ENCODE measurements around the gene CUL4A. TPM values are rescaled to one million over a fixed set of nuclear protein-coding genes. Genes with fewer than 3 reads are reported as not detected.

The CUL4A gene
- total and polyA plus RNA-seq, 2 donors (not counting 1 experiment from before 2014, with no cell fraction given) = 37.5 to 80.4 TPM

DNA sequence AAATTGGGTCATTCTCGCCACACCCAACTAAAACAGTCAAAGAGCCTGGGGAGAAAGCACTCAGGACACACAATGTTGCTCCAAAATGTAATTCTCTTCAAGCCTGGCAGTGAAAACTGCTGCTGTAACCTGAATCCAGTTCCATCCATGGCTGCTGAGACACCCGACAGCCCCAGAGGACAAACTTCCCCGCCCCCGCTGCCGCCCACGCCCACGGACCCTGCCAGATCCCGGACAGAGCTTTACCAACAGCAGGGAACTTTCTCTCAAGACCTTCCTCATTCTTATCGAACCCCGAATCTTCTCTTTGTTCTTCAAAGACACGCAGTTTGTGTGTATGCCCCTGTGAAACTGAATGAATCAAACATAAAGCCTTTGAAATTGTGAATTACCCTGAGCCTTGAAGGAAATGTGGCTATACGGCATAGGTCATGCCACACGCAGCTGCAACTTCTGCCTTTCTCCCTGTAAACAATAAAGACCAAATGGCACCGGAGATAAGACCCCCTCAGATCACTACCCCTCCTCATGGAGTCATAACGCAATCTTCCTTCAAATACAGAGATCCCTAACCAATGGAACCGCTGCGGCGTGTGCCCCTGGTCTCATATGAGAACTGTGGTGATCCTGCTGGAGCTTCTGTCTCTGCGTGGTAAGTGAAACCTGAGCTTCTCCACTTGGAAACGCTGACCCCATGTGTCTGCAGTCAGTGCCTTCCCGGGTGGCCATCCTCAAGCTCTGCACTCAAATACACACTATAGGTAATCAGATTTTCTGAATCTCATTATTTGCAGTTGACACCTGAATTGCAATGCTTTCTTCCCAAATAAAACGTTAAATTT, 82.8 kb downstream of the CUL4A start:
- Mint-ChIP-seq H3K27me3 (peaks cover 42% of the 10 kb centered on the region), H3K4me3 (peak overlapping the region; percentile 55), H3K27ac (no peak overlapping the region), H3K9me3 (ENCODE audit: insufficient read depth) (peaks cover 4% of the 10 kb centered on the region), H3K4me1 (peaks cover 20% of the 10 kb centered on the region)
- H4K20me1 ChIP-seq (ENCODE audit: control insufficient read depth, insufficient read depth, low read length, poor library complexity, severe bottlenecking) = no peaks in the 10 kb centered on the region
- H3K4me3 ChIP-seq (ENCODE audit: control extremely low read depth in 1 of 5, extremely low read depth in 1 of 5, insufficient read depth in 1 of 5, low read depth in 2 of 5, low read length in 4 of 5) = peak overlapping the region in 3 of 5 experiments; percentile 2 to 23 (median 20)
- DNase-seq (peak; percentile 19), ATAC-seq (ENCODE audit: low read depth) (no peak)
- 6% methylated on average over 15 of the region's 22 CpGs for WGBS (ENCODE audit: insufficient coverage)
- no peak overlapping the region for H3K27ac ChIP-seq (ENCODE audit: low read length in 2 of 2)
- H2AFZ ChIP-seq (ENCODE audit: insufficient read depth, low read depth, low read length, poor library complexity, severe bottlenecking) = peak overlapping the region; percentile 72
- H3K36me3 ChIP-seq (replicated peaks in 1 of 2; ENCODE audit: control extremely low read depth in 1 of 2, control insufficient read depth in 1 of 2, extremely low read depth in 1 of 2, insufficient read depth in 2 of 2, low read length in 1 of 2) = no peaks in the 10 kb centered on the region
- peaks cover 7 to 15% of the 10 kb centered on the region in 2 donors for H3K4me1 ChIP-seq (ENCODE audit: control insufficient read depth in 2 of 2, insufficient read depth in 2 of 2, low read length in 2 of 2)
- POLR2A ChIA-PET = no interaction called here
- TF ChIP-seq EZH2 (IDR thresholded peaks at IDR 0.05; ENCODE audit: borderline replicate concordance, insufficient read depth, low read depth, low read length, poor library complexity, severe bottlenecking) = no peak
- TF ChIP-seq, protein P1, sequence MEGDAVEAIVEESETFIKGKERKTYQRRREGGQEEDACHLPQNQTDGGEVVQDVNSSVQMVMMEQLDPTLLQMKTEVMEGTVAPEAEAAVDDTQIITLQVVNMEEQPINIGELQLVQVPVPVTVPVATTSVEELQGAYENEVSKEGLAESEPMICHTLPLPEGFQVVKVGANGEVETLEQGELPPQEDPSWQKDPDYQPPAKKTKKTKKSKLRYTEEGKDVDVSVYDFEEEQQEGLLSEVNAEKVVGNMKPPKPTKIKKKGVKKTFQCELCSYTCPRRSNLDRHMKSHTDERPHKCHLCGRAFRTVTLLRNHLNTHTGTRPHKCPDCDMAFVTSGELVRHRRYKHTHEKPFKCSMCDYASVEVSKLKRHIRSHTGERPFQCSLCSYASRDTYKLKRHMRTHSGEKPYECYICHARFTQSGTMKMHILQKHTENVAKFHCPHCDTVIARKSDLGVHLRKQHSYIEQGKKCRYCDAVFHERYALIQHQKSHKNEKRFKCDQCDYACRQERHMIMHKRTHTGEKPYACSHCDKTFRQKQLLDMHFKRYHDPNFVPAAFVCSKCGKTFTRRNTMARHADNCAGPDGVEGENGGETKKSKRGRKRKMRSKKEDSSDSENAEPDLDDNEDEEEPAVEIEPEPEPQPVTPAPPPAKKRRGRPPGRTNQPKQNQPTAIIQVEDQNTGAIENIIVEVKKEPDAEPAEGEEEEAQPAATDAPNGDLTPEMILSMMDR (IDR thresholded peaks at IDR 0.05) = no peak
- intact Hi-C loops (cut with micrococcal nuclease) = no loop called here
- H3K27me3 ChIP-seq (replicated peaks in 1 of 4; ENCODE audit: control extremely low read depth in 1 of 4, control insufficient read depth in 3 of 4, insufficient read depth in 4 of 4, low read length in 3 of 4) = peaks cover 0 to 43% (median 9%) of the 10 kb centered on the region in 4 experiments
- no peaks in the 10 kb centered on the region for H3K79me2 ChIP-seq (ENCODE audit: control insufficient read depth, insufficient read depth, low read length)
- H3K9ac ChIP-seq (ENCODE audit: low read length) = peak overlapping the region; percentile 44
- peaks cover 0 to 17% (median 0%) of the 10 kb centered on the region in 3 donors for H3K9me3 ChIP-seq (ENCODE audit: control extremely low read depth in 1 of 3, control insufficient read depth in 2 of 3, insufficient read depth in 1 of 3, low read length in 2 of 3)
- peak overlapping the region; percentile 72 for H3K4me2 ChIP-seq (replicated peaks; ENCODE audit: low read depth, low read length, poor library complexity, severe bottlenecking)
- CTCF ChIA-PET = no interaction called here

DNA sequence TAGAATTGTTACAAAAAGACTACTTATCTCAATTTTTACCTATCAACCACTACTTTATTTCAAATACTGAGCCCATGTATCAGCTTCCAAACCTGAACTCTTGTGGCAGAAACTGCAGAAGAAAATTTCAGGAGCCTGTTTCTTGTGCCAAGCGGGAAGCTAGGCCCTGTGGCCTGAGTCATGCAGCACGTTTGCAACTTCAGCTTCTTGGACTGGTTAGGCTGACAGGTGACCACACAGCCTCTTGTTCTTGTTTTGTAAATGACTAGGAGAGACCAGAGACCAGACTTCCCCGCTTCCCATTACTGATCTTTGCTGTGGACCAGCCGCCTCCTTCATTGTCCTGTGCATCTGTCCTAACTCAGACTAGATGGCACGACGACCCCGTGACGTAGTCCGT, 84.3 kb downstream of the CUL4A start:
- POLR2A ChIA-PET = no interaction called here
- ATAC-seq (ENCODE audit: low read depth) = no peak
- intact Hi-C loops (cut with micrococcal nuclease) = no loop called here

More for the DNA sequence above, 84.3 kb downstream of the CUL4A start:
- Histone ChIP-seq H4K20me1 (ENCODE audit: control insufficient read depth, insufficient read depth, low read length, poor library complexity, severe bottlenecking) (peaks cover 10% of the 10 kb centered on the region), H3K4me1 (ENCODE audit: control insufficient read depth in 2 of 2, insufficient read depth in 2 of 2, low read length in 2 of 2) (peaks cover 17 to 27% of the 10 kb centered on the region in 2 donors), H3K36me3 (replicated peaks in 1 of 2; ENCODE audit: control extremely low read depth in 1 of 2, control insufficient read depth in 1 of 2, extremely low read depth in 1 of 2, insufficient read depth in 2 of 2, low read length in 1 of 2) (no peaks in the 10 kb centered on the region), H3K27ac (ENCODE audit: low read length in 2 of 2) (no peak overlapping the region), H3K79me2 (ENCODE audit: control insufficient read depth, insufficient read depth, low read length) (peaks cover 14% of the 10 kb centered on the region), H3K9ac (ENCODE audit: low read length) (no peak overlapping the region), H3K27me3 (replicated peaks in 1 of 4; ENCODE audit: control extremely low read depth in 1 of 4, control insufficient read depth in 3 of 4, insufficient read depth in 4 of 4, low read length in 3 of 4) (peaks cover 0 to 38% (median 9%) of the 10 kb centered on the region in 4 experiments), H3K9me3 (ENCODE audit: control extremely low read depth in 1 of 3, control insufficient read depth in 2 of 3, insufficient read depth in 1 of 3, low read length in 2 of 3) (peaks cover 0 to 10% (median 0%) of the 10 kb centered on the region in 3 donors), H2AFZ (ENCODE audit: insufficient read depth, low read depth, low read length, poor library complexity, severe bottlenecking) (no peak overlapping the region), H3K4me3 (ENCODE audit: control extremely low read depth in 1 of 5, extremely low read depth in 1 of 5, insufficient read depth in 1 of 5, low read depth in 2 of 5, low read length in 4 of 5) (no peak overlapping the region), H3K4me2 (replicated peaks; ENCODE audit: low read depth, low read length, poor library complexity, severe bottlenecking) (no peak overlapping the region)
- no peak overlapping the region for H3K27ac Mint-ChIP-seq
- no peak overlapping the region for H3K4me3 Mint-ChIP-seq
- WGBS (ENCODE audit: insufficient coverage) = 78% methylated on average over 4 of the region's 9 CpGs
- no peak for DNase-seq
- H3K9me3 Mint-ChIP-seq (ENCODE audit: insufficient read depth) = peaks cover 4% of the 10 kb centered on the region
- CTCF ChIA-PET = no interaction called here
- TF ChIP-seq EZH2 (IDR thresholded peaks at IDR 0.05; ENCODE audit: borderline replicate concordance, insufficient read depth, low read depth, low read length, poor library complexity, severe bottlenecking) = no peak
- TF ChIP-seq, protein P1 (IDR thresholded peaks at IDR 0.05) = no peak
- peaks cover 36% of the 10 kb centered on the region for H3K27me3 Mint-ChIP-seq
- peaks cover 32% of the 10 kb centered on the region for H3K4me1 Mint-ChIP-seq
